ENCODE data around the gene HBS1L. TPM values are rescaled to one million over a fixed set of nuclear protein-coding genes. Genes with fewer than 3 reads are reported as not detected.

The HBS1L gene
- total RNA-seq, result 50.5 and 63.8 TPM in 2 replicates

GRCh38 chr6:135054569-135055498 lies at the start of gene HBS1L:
HBS1L (minus strand) TSS chr6:135054822; CDS start chr6:135054691, 131 bp downstream.

GRCh38 chr6:134949927-134950326 lies 104.7 kb downstream of the HBS1L start, which contains the start of gene ALDH8A1:
ALDH8A1 (minus strand) TSS chr6:134950101; CDS start chr6:134950053, 48 bp downstream.

Other genes starting within 250 kb of the HBS1L start
- 0.14 and 0.70 TPM in 2 replicates for gene ALDH8A1, start 104.7 kb downstream of the HBS1L start, total RNA-seq
- gene MYB, start 126.5 kb upstream of the HBS1L start, total RNA-seq, result 1.6 and 3.9 TPM in 2 replicates

All from airway epithelial cell (primary cell).